NCI-H1092 treated with DMSO at 0.1 percent for 48 hours (cell line): ENCODE data around the gene UNC13C.

Experiments
- DNase-seq: peaks from one replicate; lab custom pipeline; 2025; lab: John Stamatoyannopoulos, UW

The UNC13C gene

GRCh38 chr15:54571576-54571975 is 593.3 kb downstream of the UNC13C start:
- DNase-seq: no peak

- DNase-seq: no peak
Observed at GRCh38 chr15:54575586-54575985, 597.3 kb downstream of the UNC13C start.

GRCh38 chr15:54576298-54576935 is 598.2 kb downstream of the UNC13C start:
- DNase-seq: no peak

- no peak for DNase-seq
Observed at GRCh38 chr15:54577476-54578250, 599.4 kb downstream of the UNC13C start.

GRCh38 chr15:54579855-54580254 is 601.6 kb downstream of the UNC13C start:
- DNase-seq: no peak

- DNase-seq: no peak
Observed at GRCh38 chr15:54580643-54581042, 602.4 kb downstream of the UNC13C start.

- DNase-seq: no peak
Observed at GRCh38 chr15:54582863-54583643, 604.8 kb downstream of the UNC13C start.

GRCh38 chr15:54585063-54585462 is 606.8 kb downstream of the UNC13C start:
- DNase-seq: no peak

GRCh38 chr15:54594115-54594514 is 615.9 kb downstream of the UNC13C start:
- DNase-seq: no peak

GRCh38 chr15:54599386-54599785 is 621.1 kb downstream of the UNC13C start:
- no peak for DNase-seq

GRCh38 chr15:54605043-54605442 is 626.8 kb downstream of the UNC13C start:
- DNase-seq: no peak

- DNase-seq: no peak
Observed at GRCh38 chr15:54605556-54605955, 627.3 kb downstream of the UNC13C start.

- DNase-seq: no peak
Observed at GRCh38 chr15:54608876-54609835, 630.9 kb downstream of the UNC13C start.

GRCh38 chr15:54618120-54618519 is 639.9 kb downstream of the UNC13C start:
- DNase-seq: no peak

GRCh38 chr15:54619180-54619579 is 640.9 kb downstream of the UNC13C start:
- no peak for DNase-seq

GRCh38 chr15:54620916-54621315 is 642.7 kb downstream of the UNC13C start:
- no peak for DNase-seq

- DNase-seq: no peak
Observed at GRCh38 chr15:54636147-54636546, 657.9 kb downstream of the UNC13C start.

- DNase-seq: no peak
Observed at GRCh38 chr15:54638666-54639065, 660.4 kb downstream of the UNC13C start.

GRCh38 chr15:54640873-54641272 is 662.6 kb downstream of the UNC13C start:
- DNase-seq: no peak

GRCh38 chr15:54644796-54645195 is 666.6 kb downstream of the UNC13C start:
- no peak for DNase-seq

GRCh38 chr15:54659646-54660045 is 681.4 kb downstream of the UNC13C start:
- no peak for DNase-seq

- DNase-seq: no peak
Observed at GRCh38 chr15:54660356-54660755, 682.1 kb downstream of the UNC13C start.
